MCF 10A (cell line): ENCODE measurements around the gene CHD8. TPM values are rescaled to one million over a fixed set of nuclear protein-coding genes. Genes with fewer than 3 reads are reported as not detected.
A peak's percentile ranks its signal among the peaks of the same experiment; 100 is the strongest.

ENCODE experiments used
- Bru-seq: library from RNA; stranded (reverse); fragments of 400-500 nt; gene quantifications from one replicate; lab custom pipeline; 2021; lab: Mats Ljungman, UMichigan
- BruChase-seq, 2 experiments: library from RNA; stranded (reverse); fragments of 400-500 nt; gene quantifications; one replicate each; lab custom pipeline; 2021; lab: Mats Ljungman, UMichigan
- BruUV-seq: library from RNA; stranded (reverse); fragments of 400-500 nt; replicated peaks from 2 replicates; lab custom pipeline; 2021; lab: Mats Ljungman, UMichigan
- CTCF ChIA-PET: fragments of 300-600 bp; sonication (Branson Sonifier 250); formaldehyde crosslinking; extraction: SDS; loops from one replicate; lab custom pipeline; 2021; ENCODE audit warnings: antibody characterized with exemption, inconsistent platforms; lab: Yijun Ruan, JAX
- POLR2A ChIA-PET: fragments of 300-600, 350-650 bp; sonication (Branson Sonifier 250); formaldehyde crosslinking; extraction: SDS; loops from one replicate; lab custom pipeline; 2020; ENCODE audit warnings: antibody characterized with exemption, inconsistent platforms; lab: Yijun Ruan, JAX
- DNase-seq: peaks from one replicate; pipeline ENCODE4 v3.0.0-alpha.2; 2018; ENCODE audit not compliant: unreplicated experiment
- H3K27ac Mint-ChIP-seq: one replicate; pipeline ENCODE4 v1.8.0; 2022; ENCODE audit warnings: mild to moderate bottlenecking, low read depth, mixed read lengths; ENCODE audit not compliant: unreplicated experiment
- H3K27me3 Mint-ChIP-seq: one replicate; pipeline ENCODE4 v1.8.0; 2022; ENCODE audit warnings: mixed read lengths; ENCODE audit not compliant: insufficient read depth, unreplicated experiment
- H3K36me3 Mint-ChIP-seq: one replicate; pipeline ENCODE4 v1.8.0; 2022; ENCODE audit warnings: mild to moderate bottlenecking, moderate library complexity, mixed read lengths; ENCODE audit not compliant: insufficient read depth, unreplicated experiment
- H3K4me1 Mint-ChIP-seq: one replicate; pipeline ENCODE4 v1.8.0; 2022; ENCODE audit warnings: mixed read lengths; ENCODE audit not compliant: insufficient read depth, unreplicated experiment
- H3K4me3 Mint-ChIP-seq: one replicate; pipeline ENCODE4 v1.8.0; 2022; ENCODE audit warnings: mild to moderate bottlenecking, moderate library complexity, mixed read lengths; ENCODE audit not compliant: unreplicated experiment
- H3K9me3 Mint-ChIP-seq: one replicate; pipeline ENCODE4 v1.8.0; 2022; ENCODE audit warnings: mixed read lengths; ENCODE audit not compliant: unreplicated experiment
- intact Hi-C: fragments of 100-400 bp; cut with micrococcal nuclease; formaldehyde crosslinking; loops from 2 replicates; pipeline ENCODE4 v1.14.1; 2022
- long read RNA-seq: library from polyadenylated mRNA; stranded (forward); transcript quantifications from one replicate; pipeline ENCODE4 v2.0.0, GENCODE V29; 2022
- total RNA-seq: library from RNA; stranded (reverse); gene quantifications from 2 replicates; pipeline ENCODE4 v1.2.3, GENCODE V29; 2022
- TF ChIP-seq, protein P1 (sequence below): fragments of 200-600 bp; IDR thresholded peaks from one replicate; pipeline ENCODE4 v1.8.0; 2022; ENCODE audit warnings: antibody characterized with exemption, mild to moderate bottlenecking; ENCODE audit not compliant: unreplicated experiment

CHD8 gene, protein sequence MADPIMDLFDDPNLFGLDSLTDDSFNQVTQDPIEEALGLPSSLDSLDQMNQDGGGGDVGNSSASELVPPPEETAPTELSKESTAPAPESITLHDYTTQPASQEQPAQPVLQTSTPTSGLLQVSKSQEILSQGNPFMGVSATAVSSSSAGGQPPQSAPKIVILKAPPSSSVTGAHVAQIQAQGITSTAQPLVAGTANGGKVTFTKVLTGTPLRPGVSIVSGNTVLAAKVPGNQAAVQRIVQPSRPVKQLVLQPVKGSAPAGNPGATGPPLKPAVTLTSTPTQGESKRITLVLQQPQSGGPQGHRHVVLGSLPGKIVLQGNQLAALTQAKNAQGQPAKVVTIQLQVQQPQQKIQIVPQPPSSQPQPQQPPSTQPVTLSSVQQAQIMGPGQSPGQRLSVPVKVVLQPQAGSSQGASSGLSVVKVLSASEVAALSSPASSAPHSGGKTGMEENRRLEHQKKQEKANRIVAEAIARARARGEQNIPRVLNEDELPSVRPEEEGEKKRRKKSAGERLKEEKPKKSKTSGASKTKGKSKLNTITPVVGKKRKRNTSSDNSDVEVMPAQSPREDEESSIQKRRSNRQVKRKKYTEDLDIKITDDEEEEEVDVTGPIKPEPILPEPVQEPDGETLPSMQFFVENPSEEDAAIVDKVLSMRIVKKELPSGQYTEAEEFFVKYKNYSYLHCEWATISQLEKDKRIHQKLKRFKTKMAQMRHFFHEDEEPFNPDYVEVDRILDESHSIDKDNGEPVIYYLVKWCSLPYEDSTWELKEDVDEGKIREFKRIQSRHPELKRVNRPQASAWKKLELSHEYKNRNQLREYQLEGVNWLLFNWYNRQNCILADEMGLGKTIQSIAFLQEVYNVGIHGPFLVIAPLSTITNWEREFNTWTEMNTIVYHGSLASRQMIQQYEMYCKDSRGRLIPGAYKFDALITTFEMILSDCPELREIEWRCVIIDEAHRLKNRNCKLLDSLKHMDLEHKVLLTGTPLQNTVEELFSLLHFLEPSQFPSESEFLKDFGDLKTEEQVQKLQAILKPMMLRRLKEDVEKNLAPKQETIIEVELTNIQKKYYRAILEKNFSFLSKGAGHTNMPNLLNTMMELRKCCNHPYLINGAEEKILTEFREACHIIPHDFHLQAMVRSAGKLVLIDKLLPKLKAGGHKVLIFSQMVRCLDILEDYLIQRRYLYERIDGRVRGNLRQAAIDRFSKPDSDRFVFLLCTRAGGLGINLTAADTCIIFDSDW (N-terminal part only)
- total RNA-seq: 70.7 and 78.1 TPM in 2 replicates
- percentile 82 among the genes with signal in this experiment for Bru-seq, nascent RNA
- BruChase-seq, experiment 1, labeled RNA remaining after a 6-hour chase: percentile 87 among the genes with signal in this experiment
- BruChase-seq, experiment 2, labeled RNA remaining after a 2-hour chase: percentile 88 among the genes with signal in this experiment
- long read RNA-seq, full-length matches to known transcripts: 2 of 6 reads
- long read RNA-seq, partial matches to known transcripts: 1 of 6 reads
- long read RNA-seq, other reads (novel, unspliced or antisense): 3 of 6 reads

DNA sequence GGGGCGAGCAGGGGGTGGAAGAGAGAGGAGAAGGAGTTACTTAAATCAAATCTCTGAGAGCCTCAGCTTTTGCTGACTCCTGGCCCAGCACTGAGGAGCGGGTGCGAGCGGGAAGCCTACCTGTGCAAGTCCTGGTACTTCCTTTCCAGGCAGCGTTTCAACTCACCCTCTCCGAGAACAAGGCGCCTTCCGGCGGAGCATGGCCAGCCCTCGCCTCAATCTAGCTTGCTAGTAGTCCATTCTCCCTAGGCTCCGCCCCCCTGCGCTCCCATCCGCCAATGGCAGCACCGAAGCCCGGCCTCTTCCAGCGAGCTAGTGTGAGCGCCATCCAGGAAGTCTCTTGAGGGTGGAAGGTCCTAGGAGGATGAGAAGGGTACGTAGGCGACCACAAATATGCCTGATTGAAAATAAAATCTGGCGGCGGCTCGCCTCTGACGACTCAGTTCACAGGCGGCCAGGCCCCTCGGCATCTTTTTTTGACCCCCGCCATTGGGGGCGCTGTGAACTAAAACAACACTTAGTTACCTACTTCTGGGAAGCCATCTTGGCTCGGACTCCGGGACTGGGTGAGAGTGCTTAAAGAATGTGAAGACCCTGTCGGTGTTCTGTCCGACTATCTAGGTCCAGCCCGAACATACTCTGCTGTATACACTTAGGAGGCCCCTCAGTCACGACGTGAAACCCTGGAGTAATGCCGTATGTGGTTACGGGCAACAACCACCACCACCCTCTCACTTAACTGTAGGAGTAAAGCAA lies at the start of gene CHD8:
Gene CHD8 (minus strand): TSS at position 212 of the 756 bp plus-strand sequence. CDS start 24,480 bp downstream, outside the sequence.
- peak; percentile 100 for DNase-seq
- Mint-ChIP-seq H3K4me1 (peaks cover 16% of the 10 kb centered on the region), H3K36me3 (peaks cover 19% of the 10 kb centered on the region), H3K27me3 (no peaks in the 10 kb centered on the region), H3K9me3 (no peaks in the 10 kb centered on the region), H3K27ac (peak within 1 kb of the TSS; percentile 98), H3K4me3 (peak within 1 kb of the TSS; percentile 92)
- no TSS peak for BruUV-seq
- POLR2A ChIA-PET: interaction anchor here (0.6 to 7.0 kb wide), 25 partner anchors 9 to 1639 kb away, joined by 3 to 138 read pairs (median 4); partner anchors contain the start of genes ACIN1, C14orf119, METTL3 and RAB2B
- CTCF ChIA-PET: interaction anchor here (0.6 to 6.4 kb wide), 24 partner anchors 10 to 1520 kb away, joined by 3 to 60 read pairs (median 4); partner anchors contain the start of genes METTL3, RAB2B and TOX4
- TF ChIP-seq, protein P1, sequence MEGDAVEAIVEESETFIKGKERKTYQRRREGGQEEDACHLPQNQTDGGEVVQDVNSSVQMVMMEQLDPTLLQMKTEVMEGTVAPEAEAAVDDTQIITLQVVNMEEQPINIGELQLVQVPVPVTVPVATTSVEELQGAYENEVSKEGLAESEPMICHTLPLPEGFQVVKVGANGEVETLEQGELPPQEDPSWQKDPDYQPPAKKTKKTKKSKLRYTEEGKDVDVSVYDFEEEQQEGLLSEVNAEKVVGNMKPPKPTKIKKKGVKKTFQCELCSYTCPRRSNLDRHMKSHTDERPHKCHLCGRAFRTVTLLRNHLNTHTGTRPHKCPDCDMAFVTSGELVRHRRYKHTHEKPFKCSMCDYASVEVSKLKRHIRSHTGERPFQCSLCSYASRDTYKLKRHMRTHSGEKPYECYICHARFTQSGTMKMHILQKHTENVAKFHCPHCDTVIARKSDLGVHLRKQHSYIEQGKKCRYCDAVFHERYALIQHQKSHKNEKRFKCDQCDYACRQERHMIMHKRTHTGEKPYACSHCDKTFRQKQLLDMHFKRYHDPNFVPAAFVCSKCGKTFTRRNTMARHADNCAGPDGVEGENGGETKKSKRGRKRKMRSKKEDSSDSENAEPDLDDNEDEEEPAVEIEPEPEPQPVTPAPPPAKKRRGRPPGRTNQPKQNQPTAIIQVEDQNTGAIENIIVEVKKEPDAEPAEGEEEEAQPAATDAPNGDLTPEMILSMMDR: peak; percentile 40
- intact Hi-C loops: loop anchor here (1.0 to 10.0 kb wide), 7 partner anchors 19 to 221 kb away; partner anchors contain the start of genes METTL3, SUPT16H and TOX4

GRCh38 chr14:21505012-21505553 lies 49.2 kb upstream of the CHD8 start:
- no TSS peak for BruUV-seq
- Mint-ChIP-seq H3K27me3 (no peaks in the 10 kb centered on the region), H3K9me3 (no peaks in the 10 kb centered on the region), H3K36me3 (peaks cover 43% of the 10 kb centered on the region), H3K27ac (peak overlapping the region; percentile 12), H3K4me3 (no peak overlapping the region), H3K4me1 (peaks cover 11% of the 10 kb centered on the region)
- TF ChIP-seq, protein P1: no peak
- ChIA-PET POLR2A (interaction anchor here (1.4 kb wide), 1 partner anchor 10 kb away, joined by 5 read pairs; no protein-coding TSS in a partner anchor), CTCF (interaction anchor here (0.6 to 1.9 kb wide), 2 partner anchors 28 to 83 kb away, joined by 4 read pairs; partner anchors contain the start of genes RAB2B and TOX4)
- intact Hi-C loops: no loop called here
- no peak for DNase-seq

DNA sequence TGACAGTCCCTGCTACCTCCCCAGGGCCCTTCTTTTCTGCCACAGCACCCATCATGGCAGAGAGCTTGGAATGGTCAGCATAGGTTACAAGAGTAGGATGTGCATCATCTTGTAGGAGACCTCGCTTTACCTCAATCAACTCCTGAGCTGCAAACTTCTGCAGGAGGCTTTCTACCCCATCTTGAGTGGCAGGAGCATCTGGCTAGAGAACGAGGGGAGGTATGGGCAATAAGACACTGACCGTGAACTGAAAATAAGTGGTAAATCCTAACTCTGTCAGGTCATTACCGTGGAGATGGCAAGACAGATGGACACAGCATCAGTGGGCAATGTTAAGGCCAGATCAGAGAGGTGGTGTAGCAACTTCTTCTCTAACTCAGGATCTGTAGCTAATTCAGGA lies 47.5 kb upstream of the CHD8 start:
- intact Hi-C loops: no loop called here
- CTCF ChIA-PET: interaction anchor here (0.6 to 1.2 kb wide), 2 partner anchors 53 to 1284 kb away, joined by 3 to 4 read pairs; no protein-coding TSS in a partner anchor
- no peaks in the 10 kb centered on the region for H3K9me3 Mint-ChIP-seq
- H3K4me3 Mint-ChIP-seq: no peak overlapping the region
- H3K27me3 Mint-ChIP-seq: no peaks in the 10 kb centered on the region
- POLR2A ChIA-PET: interaction anchor here (0.8 to 3.7 kb wide), 3 partner anchors 7 to 26 kb away, joined by 3 to 23 read pairs (median 6); partner anchors contain the start of genes METTL3, RAB2B and TOX4
- no peaks in the 10 kb centered on the region for H3K4me1 Mint-ChIP-seq
- peaks cover 61% of the 10 kb centered on the region for H3K36me3 Mint-ChIP-seq
- DNase-seq: no peak
- TF ChIP-seq, protein P1: no peak
- H3K27ac Mint-ChIP-seq: no peak overlapping the region
- BruUV-seq: no TSS peak
